Endothelial cell of hepatic sinusoid (primary cell): ENCODE measurements around the gene OCA2.

Source experiments
- in situ Hi-C: cut with HindIII; loops from 2 replicates; pipeline ENCODE4 v1.10.0; 2017; ENCODE audit warnings: low sequenced_read_pairs

Gene OCA2

GRCh38 chr15:28005004-28005527 is 94.0 kb downstream of the OCA2 start:
- in situ Hi-C loops, result no loop called here

GRCh38 chr15:28004143-28005003 is 94.7 kb downstream of the OCA2 start:
- in situ Hi-C loops, result no loop called here

DNA sequence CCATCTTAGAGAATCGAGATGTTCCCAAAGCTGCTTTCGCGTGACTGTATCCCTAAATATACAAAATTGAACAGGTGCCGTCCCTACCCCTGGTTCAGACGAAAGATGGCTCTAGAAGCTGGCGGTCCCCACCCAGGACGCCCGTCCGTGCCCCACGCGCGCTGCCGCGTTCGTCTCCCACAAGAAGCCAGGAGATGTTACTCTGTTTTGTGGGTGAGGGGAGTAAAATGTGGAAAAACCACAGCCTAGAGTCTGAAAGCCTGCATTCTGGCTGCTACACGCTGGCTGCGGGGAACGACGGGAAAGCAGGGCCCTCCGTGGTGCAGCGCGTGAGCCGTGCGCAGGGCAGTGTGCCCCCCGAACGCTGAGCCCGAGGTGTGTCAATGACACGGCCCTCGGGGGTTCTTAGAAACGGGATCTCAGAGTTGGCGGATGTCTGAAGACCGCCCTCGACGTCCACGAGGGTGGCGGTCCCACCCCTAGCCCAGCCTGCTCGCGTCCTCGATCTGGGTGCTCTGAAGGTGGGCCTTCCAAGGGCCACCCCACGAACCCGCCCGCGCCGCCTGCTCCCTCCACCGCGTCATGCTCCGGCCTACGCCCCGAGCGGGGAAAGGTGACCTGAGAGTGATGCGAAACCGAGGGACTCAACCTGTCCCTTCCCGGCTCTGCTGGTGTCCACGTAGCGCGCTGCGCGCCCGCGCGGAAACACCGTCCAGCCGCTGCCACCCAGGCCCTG is 95.6 kb downstream of the OCA2 start:
- in situ Hi-C loops, result no loop called here

DNA sequence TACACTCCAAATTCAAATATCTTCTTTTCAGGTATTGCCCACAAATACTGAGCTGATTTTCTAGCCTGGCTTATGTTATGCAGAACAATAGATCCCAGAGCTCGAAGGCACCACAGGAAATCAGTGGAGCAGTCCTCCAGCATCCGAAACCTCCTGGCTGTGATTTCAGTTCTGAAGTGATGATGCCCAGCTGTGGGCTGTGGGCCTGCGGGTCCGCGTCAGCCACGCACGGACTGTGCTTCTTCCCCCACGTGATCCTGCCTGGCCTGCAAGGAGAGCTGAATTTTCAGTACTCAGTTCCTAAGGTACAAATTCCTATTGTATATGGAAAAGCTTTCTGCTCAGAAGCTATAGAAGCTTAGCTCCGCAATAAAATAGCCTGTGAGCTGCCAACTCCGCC is 96.2 kb downstream of the OCA2 start:
- in situ Hi-C loops, result no loop called here

DNA sequence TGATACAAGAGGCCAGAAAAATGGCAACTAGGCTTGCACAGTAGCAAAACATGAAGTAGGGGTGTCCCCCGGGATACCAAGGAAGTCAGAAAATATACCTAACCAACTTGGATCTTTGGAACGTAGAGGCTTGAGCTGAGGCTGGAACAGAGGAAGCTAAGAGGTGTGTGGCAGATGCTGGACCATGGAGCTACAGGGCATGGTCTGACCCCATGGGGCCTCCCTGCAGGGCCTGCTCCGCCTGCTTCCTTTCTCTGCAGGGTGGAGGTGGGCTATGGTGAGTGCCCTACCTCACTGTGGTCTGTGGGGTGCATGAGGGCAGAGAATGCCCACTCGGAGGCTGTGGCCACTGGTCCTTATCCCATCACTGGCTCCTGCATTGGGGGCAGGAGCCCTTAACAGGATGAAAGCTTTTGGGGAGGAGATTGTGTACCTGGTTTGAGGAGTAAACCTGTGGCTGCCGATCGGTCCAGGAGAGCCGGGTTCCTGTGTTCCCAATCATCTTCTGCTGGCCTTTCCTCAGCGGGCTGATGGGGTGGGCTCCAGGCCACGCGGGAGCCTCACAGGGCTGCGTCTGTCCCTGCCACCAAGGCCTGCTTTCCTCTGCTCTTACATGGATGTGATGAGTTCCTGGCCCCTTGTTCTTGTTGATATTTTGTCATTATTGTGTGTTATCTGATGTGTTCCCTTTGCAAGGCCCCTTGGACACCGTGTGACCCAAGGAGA is 96.8 kb downstream of the OCA2 start:
- in situ Hi-C loops, result no loop called here

DNA sequence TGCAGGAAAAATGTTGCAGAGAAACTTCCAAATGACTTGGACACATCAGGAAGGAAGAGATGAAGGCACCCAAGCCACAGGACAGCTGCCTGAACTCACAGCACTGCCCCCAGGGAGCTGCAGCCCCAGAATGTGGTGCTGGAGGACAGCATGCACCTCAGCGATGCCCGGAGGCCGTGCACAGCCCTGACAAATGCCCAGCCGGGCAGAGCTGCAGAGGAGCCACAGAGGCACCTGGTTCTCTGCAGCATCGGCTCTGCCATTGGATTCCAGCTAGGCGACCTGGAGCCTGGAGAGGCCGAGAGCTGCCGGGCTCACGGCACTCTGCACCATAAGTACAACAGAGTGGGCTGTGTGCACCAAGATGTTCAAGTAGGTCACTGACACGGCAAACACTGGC is 97.5 kb downstream of the OCA2 start:
- in situ Hi-C loops, result no loop called here

DNA sequence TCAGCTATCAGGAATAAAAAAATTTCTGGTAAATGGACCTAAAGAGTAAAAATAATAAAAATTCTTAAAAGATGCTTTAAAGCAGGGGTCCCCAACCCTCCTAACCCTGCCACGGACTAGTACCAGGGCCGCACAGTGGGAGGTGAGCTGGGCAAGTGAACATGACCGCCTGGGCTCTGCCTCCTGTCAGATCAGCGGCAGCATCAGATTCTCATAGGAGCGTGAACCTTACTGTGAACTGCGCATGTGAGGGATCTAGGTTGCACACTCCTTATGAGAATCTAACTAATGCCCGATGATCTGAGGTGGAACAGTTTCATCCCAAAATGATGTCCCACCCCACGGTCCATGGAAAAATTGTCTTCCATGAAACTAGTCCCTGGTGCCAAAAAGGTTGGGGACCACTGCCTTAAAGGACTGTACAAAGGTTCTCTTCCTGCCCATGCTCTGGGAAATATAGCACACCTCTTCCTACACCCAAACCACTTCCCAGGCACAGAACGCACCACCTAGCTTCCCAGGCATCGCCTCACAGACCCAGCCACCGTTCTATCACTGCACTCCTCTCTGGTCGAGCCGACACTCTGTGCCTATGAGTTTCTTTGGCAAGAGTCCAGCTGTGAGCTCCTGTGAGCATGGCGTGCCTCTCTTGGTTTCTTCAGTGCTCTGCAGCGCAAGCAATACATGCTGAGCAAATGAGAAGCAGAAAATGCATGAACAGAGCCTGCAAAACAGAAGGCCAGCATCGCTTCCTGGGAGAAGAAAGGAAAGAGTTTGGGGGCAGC is 104.9 kb downstream of the OCA2 start:
- in situ Hi-C loops, result no loop called here

GRCh38 chr15:27993544-27993943 is 105.6 kb downstream of the OCA2 start:
- in situ Hi-C loops, result no loop called here

DNA sequence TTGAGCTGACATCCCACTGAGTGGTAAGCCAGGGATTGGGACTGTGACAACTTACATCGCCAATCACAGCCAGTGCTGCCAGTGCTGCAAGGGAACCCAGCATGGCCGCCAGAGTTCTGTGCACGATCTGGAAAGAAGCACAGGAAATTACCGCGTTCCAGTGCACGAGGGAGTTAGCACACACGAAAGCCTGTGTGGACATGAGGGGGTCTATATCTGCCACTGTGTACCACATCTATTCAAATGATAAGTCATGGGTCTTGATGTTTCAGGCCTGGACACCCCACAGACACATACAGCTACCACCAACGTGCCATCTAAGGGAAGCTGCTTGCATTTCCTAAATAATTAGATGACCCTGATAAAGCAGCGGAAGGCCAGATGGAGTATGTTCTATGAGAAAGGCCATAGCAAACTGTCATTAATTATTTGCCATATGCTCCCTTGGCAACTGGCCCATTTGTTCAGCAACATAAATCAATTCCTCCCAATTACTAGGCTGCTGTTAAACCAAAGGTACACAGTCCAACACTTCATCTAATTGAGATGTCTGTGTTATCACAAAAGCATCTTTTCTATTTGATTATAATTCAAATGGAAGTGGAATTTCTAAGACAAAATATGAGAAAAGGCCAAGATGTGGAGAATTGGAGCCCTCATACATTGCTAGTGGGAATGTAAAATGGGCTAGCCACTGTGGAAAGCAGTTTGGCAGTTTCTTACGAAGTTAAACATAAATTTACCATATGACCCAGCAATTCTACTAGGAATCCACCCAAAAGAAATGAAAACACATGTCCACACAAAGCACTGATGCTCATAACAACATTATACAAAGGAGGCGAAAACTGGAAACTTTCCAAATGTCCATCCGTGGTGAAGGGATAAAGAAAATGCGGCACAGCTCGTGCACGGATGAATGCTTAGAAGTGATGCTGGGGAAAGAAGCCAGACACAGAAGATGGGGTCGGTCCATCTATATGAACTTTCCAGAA is 108.3 kb downstream of the OCA2 start:
- in situ Hi-C loops, result no loop called here

- in situ Hi-C loops, result no loop called here
These were observed 109.3 kb downstream of the OCA2 start for GRCh38 chr15:27989838-27990237.

DNA sequence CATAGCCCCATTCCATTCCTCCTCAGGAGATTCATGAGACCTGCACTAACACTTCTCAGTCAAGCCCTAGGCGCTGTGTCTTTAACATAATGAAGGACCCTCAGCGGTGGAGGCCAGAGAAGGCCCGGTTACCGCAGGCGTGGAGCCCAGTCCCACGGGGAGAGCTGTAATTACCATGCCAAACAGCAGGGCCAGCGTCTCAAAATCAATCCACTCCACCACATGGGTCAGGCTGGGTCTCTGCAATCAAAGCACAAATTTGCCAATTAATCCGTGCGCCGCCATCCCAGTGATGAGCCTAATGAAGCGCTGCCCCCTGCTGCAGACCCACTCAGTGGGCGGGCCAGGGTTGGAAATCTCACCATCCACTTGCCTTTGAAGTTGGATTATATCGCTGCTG is 109.7 kb downstream of the OCA2 start:
- in situ Hi-C loops, result no loop called here

- in situ Hi-C loops, result no loop called here
These were observed 114.0 kb downstream of the OCA2 start for GRCh38 chr15:27985099-27985498.

GRCh38 chr15:27983496-27983895 is 115.6 kb downstream of the OCA2 start:
- in situ Hi-C loops, result no loop called here

- in situ Hi-C loops, result no loop called here
These were observed 121.4 kb downstream of the OCA2 start for GRCh38 chr15:27977696-27978095.

DNA sequence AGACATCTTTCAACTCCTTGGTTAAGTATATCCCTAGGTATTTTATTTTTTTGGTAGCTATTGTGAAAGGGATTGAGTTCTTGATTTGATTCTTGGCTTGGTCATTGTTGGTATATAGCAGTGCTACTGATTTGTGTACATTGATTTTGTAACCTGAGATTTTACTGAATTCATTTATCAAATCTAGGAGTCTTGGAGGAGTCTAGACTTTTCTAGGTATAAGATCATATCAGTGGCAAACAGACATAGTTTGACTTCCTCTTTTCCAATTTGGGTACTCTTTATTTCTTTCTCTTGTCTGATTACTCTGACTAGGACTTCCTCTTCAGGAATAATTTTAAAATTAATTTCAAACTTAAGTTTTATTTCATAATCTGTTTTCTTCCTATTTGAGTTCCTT is 125.2 kb downstream of the OCA2 start:
- in situ Hi-C loops, result no loop called here

GRCh38 chr15:27970661-27971392 is 128.3 kb downstream of the OCA2 start:
- in situ Hi-C loops, result no loop called here

DNA sequence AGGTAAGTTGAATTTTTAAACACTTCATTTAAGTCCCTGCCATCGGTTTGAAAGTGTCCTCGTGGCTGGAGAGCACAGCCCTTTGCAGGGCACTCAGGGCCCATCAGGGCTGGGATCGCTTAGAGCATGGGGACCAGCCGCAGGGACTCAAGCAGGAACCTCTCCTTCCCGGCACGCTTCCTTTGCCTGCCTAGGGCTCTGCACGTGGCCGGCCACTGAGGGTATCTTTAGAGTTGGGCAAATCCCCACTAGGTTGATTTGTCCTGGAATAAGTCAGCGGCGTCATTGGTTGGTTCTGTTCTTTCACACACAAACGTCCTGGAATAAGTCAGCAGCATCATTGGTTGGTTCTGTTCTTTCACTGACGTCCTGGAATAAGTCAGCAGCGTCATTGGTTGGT is 131.6 kb downstream of the OCA2 start:
- in situ Hi-C loops, result loop anchor here (5.0 kb wide), 1 partner anchor 75 kb away; no protein-coding TSS in a partner anchor

GRCh38 chr15:27965546-27965945 is 133.6 kb downstream of the OCA2 start:
- in situ Hi-C loops, result loop anchor here (5.0 kb wide), 1 partner anchor 73 kb away; no protein-coding TSS in a partner anchor

GRCh38 chr15:27961801-27962200 is 137.3 kb downstream of the OCA2 start:
- in situ Hi-C loops, result no loop called here
